Measurements from ENCODE around the gene S100A14. TPM values are rescaled to one million over a fixed set of nuclear protein-coding genes. Genes with fewer than 3 reads are reported as not detected.

S100A14 gene
- total and polyA plus RNA-seq, 2 of the 13 experiments (the other 11 are each of a cell fraction or from before 2014, with no cell fraction given): 1.4 to 7.7 TPM

DNA sequence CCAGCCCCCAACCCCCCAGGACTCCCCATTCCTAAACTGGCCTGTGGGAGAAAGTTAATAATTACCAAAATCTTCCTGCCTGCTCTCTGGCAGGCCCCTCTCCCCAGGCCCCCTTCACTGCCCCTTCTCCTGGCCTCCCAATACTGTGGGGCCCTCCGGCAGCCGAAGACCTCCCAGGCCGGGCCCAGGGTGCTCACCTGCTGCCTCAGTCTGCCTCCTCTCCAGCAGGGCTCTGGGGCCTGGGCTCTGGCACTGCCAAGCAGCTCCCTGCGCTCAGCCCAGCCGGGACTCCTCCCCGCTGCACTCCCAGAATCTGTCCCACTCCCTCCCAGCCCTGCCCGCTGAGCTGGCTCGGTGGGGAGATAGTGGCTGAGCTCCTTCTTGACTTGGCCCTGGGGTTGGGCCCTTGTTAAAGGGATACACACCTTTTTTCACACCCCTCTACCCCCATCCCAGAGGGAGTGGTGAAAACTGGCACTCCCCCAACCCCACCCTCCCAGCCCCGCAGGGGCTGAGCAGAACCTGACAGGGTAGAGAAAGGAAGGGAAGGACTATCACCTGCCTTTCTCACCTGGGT, 3.3 kb downstream of the S100A14 start, which contains the start of gene S100A16 (continued):
- 0 out of 2 replicates have a peak, but pooled peaks have one; percentile 37 for TF ChIP-seq ZNF605 (CRISPR knock-in tag; IDR thresholded peaks at IDR 0.05)
- TF ChIP-seq, protein P1, sequence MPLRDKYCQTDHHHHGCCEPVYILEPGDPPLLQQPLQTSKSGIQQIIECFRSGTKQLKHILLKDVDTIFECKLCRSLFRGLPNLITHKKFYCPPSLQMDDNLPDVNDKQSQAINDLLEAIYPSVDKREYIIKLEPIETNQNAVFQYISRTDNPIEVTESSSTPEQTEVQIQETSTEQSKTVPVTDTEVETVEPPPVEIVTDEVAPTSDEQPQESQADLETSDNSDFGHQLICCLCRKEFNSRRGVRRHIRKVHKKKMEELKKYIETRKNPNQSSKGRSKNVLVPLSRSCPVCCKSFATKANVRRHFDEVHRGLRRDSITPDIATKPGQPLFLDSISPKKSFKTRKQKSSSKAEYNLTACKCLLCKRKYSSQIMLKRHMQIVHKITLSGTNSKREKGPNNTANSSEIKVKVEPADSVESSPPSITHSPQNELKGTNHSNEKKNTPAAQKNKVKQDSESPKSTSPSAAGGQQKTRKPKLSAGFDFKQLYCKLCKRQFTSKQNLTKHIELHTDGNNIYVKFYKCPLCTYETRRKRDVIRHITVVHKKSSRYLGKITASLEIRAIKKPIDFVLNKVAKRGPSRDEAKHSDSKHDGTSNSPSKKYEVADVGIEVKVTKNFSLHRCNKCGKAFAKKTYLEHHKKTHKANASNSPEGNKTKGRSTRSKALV (CRISPR knock-in tag; IDR thresholded peaks at IDR 0.05): 0 out of 2 replicates have a peak, but pooled peaks have one; percentile 18
- TF ChIP-seq SMC3 (IDR thresholded peaks at IDR 0.05; ENCODE audit: low read length): no peak
- TF ChIP-seq, protein P2, sequence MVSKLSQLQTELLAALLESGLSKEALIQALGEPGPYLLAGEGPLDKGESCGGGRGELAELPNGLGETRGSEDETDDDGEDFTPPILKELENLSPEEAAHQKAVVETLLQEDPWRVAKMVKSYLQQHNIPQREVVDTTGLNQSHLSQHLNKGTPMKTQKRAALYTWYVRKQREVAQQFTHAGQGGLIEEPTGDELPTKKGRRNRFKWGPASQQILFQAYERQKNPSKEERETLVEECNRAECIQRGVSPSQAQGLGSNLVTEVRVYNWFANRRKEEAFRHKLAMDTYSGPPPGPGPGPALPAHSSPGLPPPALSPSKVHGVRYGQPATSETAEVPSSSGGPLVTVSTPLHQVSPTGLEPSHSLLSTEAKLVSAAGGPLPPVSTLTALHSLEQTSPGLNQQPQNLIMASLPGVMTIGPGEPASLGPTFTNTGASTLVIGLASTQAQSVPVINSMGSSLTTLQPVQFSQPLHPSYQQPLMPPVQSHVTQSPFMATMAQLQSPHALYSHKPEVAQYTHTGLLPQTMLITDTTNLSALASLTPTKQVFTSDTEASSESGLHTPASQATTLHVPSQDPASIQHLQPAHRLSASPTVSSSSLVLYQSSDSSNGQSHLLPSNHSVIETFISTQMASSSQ (IDR thresholded peaks at IDR 0.05; ENCODE audit: low read depth): peak; percentile 94
- TF ChIP-seq, protein P2 (CRISPR knock-in tag; IDR thresholded peaks at IDR 0.05; ENCODE audit: borderline replicate concordance): peak; percentile 96
- TF ChIP-seq, protein P3, sequence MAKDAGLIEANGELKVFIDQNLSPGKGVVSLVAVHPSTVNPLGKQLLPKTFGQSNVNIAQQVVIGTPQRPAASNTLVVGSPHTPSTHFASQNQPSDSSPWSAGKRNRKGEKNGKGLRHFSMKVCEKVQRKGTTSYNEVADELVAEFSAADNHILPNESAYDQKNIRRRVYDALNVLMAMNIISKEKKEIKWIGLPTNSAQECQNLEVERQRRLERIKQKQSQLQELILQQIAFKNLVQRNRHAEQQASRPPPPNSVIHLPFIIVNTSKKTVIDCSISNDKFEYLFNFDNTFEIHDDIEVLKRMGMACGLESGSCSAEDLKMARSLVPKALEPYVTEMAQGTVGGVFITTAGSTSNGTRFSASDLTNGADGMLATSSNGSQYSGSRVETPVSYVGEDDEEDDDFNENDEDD (CRISPR knock-in tag; IDR thresholded peaks at IDR 0.05; ENCODE audit: borderline replicate concordance): no peak
- peak; percentile 82 for TF ChIP-seq ZNF292 (CRISPR knock-in tag; IDR thresholded peaks at IDR 0.05; ENCODE audit: borderline replicate concordance, low read depth)
- peak; percentile 96 for TF ChIP-seq ZNF263 (CRISPR knock-in tag; IDR thresholded peaks at IDR 0.05)
- no peak for TF ChIP-seq PHB2 (IDR thresholded peaks at IDR 0.05; ENCODE audit: partially characterized antibody)
- TF ChIP-seq, protein P4, sequence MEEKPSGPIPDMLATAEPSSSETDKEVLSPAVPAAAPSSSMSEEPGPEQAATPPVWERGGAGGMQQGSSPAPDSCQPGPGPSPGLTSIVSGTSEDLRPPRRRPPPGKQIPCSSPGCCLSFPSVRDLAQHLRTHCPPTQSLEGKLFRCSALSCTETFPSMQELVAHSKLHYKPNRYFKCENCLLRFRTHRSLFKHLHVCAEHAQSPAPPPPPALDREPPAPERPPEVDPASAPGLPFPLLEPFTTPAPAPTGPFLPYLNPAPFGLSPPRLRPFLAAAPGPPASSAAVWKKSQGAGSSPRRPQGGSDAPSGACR (CRISPR knock-in tag; IDR thresholded peaks at IDR 0.05): no peak
- no peak for TF ChIP-seq ZNF232 (CRISPR knock-in tag; IDR thresholded peaks at IDR 0.05; ENCODE audit: borderline replicate concordance)
- TF ChIP-seq RBM39 (IDR thresholded peaks at IDR 0.05; ENCODE audit: low read depth, low read length, poor library complexity, severe bottlenecking): peak; percentile 75
- TF ChIP-seq SMAD1 (CRISPR knock-in tag; IDR thresholded peaks at IDR 0.05; ENCODE audit: borderline replicate concordance, low read depth): no peak
- TF ChIP-seq NCOA2 (CRISPR knock-in tag; IDR thresholded peaks at IDR 0.05): no peak
- peak; percentile 36 for TF ChIP-seq HNRNPLL (IDR thresholded peaks at IDR 0.05; ENCODE audit: low read depth, low read length, poor library complexity, severe bottlenecking)
- TF ChIP-seq, protein P5, sequence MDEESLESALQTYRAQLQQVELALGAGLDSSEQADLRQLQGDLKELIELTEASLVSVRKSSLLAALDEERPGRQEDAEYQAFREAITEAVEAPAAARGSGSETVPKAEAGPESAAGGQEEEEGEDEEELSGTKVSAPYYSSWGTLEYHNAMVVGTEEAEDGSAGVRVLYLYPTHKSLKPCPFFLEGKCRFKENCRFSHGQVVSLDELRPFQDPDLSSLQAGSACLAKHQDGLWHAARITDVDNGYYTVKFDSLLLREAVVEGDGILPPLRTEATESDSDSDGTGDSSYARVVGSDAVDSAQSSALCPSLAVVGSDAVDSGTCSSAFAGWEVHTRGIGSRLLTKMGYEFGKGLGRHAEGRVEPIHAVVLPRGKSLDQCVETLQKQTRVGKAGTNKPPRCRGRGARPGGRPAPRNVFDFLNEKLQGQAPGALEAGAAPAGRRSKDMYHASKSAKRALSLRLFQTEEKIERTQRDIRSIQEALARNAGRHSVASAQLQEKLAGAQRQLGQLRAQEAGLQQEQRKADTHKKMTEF (CRISPR knock-in tag; IDR thresholded peaks at IDR 0.05): 0 out of 2 replicates have a peak, but pooled peaks have one; percentile 34
- TF ChIP-seq ZNF441 (CRISPR knock-in tag; IDR thresholded peaks at IDR 0.05; ENCODE audit: borderline replicate concordance): 0 out of 2 replicates have a peak, but pooled peaks have one; percentile 35
- TF ChIP-seq ZNF451 (CRISPR knock-in tag; IDR thresholded peaks at IDR 0.05): peak; percentile 29; the same call in 1 of the 2 replicates
- TF ChIP-seq XBP1 (CRISPR knock-in tag; IDR thresholded peaks at IDR 0.05): no peak
- TF ChIP-seq ZNF782 (CRISPR knock-in tag; IDR thresholded peaks at IDR 0.05; ENCODE audit: borderline replicate concordance): peak; percentile 63; the same call in 1 of the 2 replicates

Measured in HepG2 (cell line).